Measurements from ENCODE around the gene OLA1. TPM values are rescaled to one million over a fixed set of nuclear protein-coding genes. Genes with fewer than 3 reads are reported as not detected.

Gene OLA1
- total RNA-seq, 2 donors from 2014 or later, result 75.6 to 92.8 TPM

DNA sequence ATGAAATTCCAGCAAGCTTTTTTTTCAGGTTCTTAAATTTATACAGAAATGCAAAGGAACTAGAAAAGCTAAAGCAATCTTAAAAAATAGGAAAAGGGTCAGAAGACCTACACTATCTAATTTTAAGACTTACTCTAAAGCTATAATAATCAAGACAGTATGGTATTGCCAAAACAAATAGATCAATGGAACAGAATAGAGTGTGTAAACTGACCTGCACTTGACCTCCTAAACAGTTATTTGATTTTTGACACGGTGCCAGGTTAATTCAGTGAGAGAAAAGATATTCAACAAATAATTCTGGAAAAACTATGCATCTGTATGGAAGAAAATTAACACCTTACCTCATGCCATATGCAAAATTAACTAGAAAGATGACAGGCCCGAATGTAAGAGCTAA lies 73.6 kb downstream of the OLA1 start:
- H3K9ac ChIP-seq (ENCODE audit: low read depth in 2 of 2, low read length in 2 of 2), result no peak overlapping the region
- no peaks in the 10 kb centered on the region for H3K36me3 ChIP-seq
- intact Hi-C loops (cut with DNase I), result no loop called here
- no peak overlapping the region for H3K27ac ChIP-seq
- no peaks in the 10 kb centered on the region for H3K4me1 ChIP-seq
- H3K4me3 ChIP-seq, result no peak overlapping the region
- TF ChIP-seq, protein P1, sequence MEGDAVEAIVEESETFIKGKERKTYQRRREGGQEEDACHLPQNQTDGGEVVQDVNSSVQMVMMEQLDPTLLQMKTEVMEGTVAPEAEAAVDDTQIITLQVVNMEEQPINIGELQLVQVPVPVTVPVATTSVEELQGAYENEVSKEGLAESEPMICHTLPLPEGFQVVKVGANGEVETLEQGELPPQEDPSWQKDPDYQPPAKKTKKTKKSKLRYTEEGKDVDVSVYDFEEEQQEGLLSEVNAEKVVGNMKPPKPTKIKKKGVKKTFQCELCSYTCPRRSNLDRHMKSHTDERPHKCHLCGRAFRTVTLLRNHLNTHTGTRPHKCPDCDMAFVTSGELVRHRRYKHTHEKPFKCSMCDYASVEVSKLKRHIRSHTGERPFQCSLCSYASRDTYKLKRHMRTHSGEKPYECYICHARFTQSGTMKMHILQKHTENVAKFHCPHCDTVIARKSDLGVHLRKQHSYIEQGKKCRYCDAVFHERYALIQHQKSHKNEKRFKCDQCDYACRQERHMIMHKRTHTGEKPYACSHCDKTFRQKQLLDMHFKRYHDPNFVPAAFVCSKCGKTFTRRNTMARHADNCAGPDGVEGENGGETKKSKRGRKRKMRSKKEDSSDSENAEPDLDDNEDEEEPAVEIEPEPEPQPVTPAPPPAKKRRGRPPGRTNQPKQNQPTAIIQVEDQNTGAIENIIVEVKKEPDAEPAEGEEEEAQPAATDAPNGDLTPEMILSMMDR (IDR thresholded peaks at IDR 0.05), result no peak
- H3K9me3 ChIP-seq, result no peaks in the 10 kb centered on the region
- no peak for DNase-seq
- no peaks in the 10 kb centered on the region for H3K27me3 ChIP-seq

DNA sequence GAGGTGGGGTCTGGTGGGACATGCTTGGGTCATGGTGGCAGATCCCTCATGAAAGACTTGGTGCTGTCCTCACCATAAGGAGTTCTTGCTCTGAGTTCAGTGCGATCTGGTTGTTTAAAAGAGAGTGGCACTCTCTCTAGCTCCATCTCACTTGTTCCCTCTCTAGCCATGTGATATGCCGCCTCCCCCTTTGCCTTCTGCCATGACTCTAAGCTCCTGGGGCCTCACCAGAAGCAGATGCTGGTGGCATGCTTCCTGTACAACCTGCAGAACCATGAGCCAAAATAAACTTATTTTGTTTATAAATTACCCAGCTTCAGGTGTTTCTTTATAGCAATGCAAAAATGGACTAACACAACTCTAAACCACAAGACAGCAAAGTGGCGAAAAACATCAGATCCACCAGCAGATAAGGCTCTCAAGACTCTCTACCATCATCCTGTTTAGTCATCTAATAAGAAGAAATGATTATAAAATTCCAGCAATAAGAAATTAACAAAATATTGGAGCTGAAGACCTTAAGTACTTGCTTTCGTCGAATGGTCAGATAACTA lies 75.5 kb downstream of the OLA1 start:
- no peaks in the 10 kb centered on the region for H3K27me3 ChIP-seq
- no peak overlapping the region for H3K4me3 ChIP-seq
- intact Hi-C loops (cut with DNase I), result no loop called here
- H3K27ac ChIP-seq, result no peak overlapping the region
- no peaks in the 10 kb centered on the region for H3K36me3 ChIP-seq
- H3K4me1 ChIP-seq, result no peaks in the 10 kb centered on the region
- DNase-seq, result no peak
- TF ChIP-seq, protein P1 (IDR thresholded peaks at IDR 0.05), result no peak
- no peak overlapping the region for H3K9ac ChIP-seq (ENCODE audit: low read depth in 2 of 2, low read length in 2 of 2)
- no peaks in the 10 kb centered on the region for H3K9me3 ChIP-seq

DNA sequence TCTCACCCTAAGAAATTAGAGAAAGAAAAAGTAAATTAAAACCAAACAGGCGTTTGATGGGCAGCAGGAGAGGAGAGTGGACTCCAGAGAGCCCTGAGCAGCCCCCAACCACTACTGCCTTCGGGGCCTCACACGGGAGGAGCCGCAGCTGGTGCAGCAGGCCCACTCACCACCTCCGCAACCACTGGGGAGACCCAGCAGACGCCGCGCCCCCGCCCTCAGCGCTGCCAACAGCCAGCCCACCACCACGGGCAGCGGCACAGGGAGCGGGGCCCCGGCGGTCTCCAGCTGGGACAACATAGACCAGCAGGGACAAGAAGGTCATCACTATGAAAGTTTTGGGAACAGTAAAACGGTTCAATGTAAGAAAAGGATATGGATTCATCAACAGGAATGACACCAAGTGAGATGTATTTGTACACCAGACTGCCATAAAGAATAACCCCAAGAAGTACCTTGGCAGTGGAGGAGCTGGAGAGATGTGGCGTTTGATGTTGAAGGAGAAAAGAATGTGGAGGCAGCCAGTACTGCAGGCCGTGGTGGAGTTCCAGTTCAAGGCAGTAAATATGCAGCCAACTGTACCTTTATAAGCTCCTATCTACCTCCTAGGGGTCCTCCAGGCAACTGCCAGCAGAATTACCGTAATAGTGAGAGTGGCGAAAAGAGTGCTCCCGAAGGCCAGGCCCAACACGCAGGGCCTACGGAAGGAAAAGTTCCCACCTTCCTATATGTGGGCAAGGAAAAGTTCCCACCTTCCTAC lies 76.5 kb downstream of the OLA1 start:
- intact Hi-C loops (cut with DNase I), result no loop called here
- no peak for DNase-seq
- TF ChIP-seq, protein P1 (IDR thresholded peaks at IDR 0.05), result no peak
- no peaks in the 10 kb centered on the region for H3K27me3 ChIP-seq
- H3K4me3 ChIP-seq, result no peak overlapping the region
- no peaks in the 10 kb centered on the region for H3K36me3 ChIP-seq
- no peaks in the 10 kb centered on the region for H3K9me3 ChIP-seq
- no peak overlapping the region for H3K27ac ChIP-seq
- no peak overlapping the region for H3K9ac ChIP-seq (ENCODE audit: low read depth in 2 of 2, low read length in 2 of 2)
- no peaks in the 10 kb centered on the region for H3K4me1 ChIP-seq

DNA sequence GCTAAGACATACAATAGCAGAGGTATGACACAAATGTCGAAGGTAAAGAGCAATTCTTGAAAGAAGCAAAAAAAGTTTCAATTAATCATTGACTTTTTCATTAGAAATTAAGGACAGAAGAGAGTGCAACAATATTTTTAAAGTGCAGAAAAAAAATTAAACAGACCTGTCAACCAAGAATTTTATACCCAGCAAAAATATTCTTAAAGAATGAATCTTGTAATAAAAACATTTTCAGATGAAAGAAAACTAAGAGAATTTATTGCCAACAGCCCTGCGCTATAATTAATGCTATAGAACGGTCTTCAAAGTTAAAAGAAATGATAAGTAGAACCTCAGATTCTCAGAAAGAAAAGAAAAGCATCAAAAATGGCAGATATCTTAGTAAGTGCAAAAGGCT lies 79.0 kb downstream of the OLA1 start:
- Histone ChIP-seq H3K27ac (no peak overlapping the region), H3K36me3 (no peaks in the 10 kb centered on the region), H3K4me3 (no peak overlapping the region), H3K4me1 (no peaks in the 10 kb centered on the region), H3K27me3 (no peaks in the 10 kb centered on the region), H3K9ac (ENCODE audit: low read depth in 2 of 2, low read length in 2 of 2) (no peak overlapping the region), H3K9me3 (no peaks in the 10 kb centered on the region)
- no peak for DNase-seq
- TF ChIP-seq, protein P1 (IDR thresholded peaks at IDR 0.05), result no peak
- intact Hi-C loops (cut with DNase I), result no loop called here

DNA sequence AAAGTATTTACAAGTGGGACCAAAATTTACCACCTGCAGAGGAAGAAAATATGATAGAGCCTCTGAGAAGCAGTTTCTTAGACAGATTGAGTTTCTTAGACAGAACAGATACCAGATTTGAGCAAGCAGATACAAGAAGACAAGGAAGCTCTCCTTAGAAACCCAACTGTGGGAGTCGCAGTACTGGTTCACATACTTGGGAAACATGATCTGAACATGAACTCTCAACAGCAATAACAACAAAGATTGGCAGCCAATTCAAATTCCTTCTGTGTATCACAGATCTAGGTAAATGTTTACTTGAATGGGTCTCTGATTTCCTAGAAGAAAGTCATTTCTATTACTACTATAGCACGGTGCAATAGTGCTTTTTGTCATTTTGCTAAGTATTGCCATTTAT lies 82.1 kb downstream of the OLA1 start:
- no peak overlapping the region for H3K9ac ChIP-seq (ENCODE audit: low read depth in 2 of 2, low read length in 2 of 2)
- H3K4me3 ChIP-seq, result no peak overlapping the region
- no peak overlapping the region for H3K27ac ChIP-seq
- H3K9me3 ChIP-seq, result no peaks in the 10 kb centered on the region
- intact Hi-C loops (cut with DNase I), result no loop called here
- TF ChIP-seq, protein P1 (IDR thresholded peaks at IDR 0.05), result no peak
- H3K36me3 ChIP-seq, result no peaks in the 10 kb centered on the region
- no peaks in the 10 kb centered on the region for H3K27me3 ChIP-seq
- no peak for DNase-seq
- H3K4me1 ChIP-seq, result no peaks in the 10 kb centered on the region
